DOHH2 (cell line): ENCODE measurements around the gene PDZRN3.

Experiments
- H3F3A ChIP-seq: fragments of 200-600 bp; sonication (generic), shearing (Covaris generic); 2 replicates; pipeline ENCODE4 v1.6.0; 2016; ENCODE audit warnings: antibody characterized with exemption, mild to moderate bottlenecking; ENCODE audit not compliant: control insufficient read depth, insufficient read depth
- H3K27ac ChIP-seq: fragments of 200-600 bp; sonication (generic); 2 replicates; pipeline ENCODE4 v1.5.1; 2014; ENCODE audit warnings: low read depth, mild to moderate bottlenecking, low read length, moderate library complexity
- H3K27me3 ChIP-seq: fragments of 200-600 bp; sonication (generic); 2 replicates; pipeline ENCODE4 v1.6.1; 2014; ENCODE audit warnings: mild to moderate bottlenecking, low read length, mixed read lengths; ENCODE audit not compliant: control insufficient read depth
- H3K36me3 ChIP-seq: fragments of 200-600 bp; sonication (generic); 2 replicates; pipeline ENCODE4 v1.6.1; 2014; ENCODE audit warnings: mild to moderate bottlenecking, low read length, moderate library complexity, mixed read lengths; ENCODE audit not compliant: control insufficient read depth
- H3K4me1 ChIP-seq: fragments of 200-600 bp; sonication (generic); 2 replicates; pipeline ENCODE4 v1.6.1; 2014; ENCODE audit warnings: mild to moderate bottlenecking, low read length, mixed read lengths; ENCODE audit not compliant: control insufficient read depth
- H3K4me2 ChIP-seq: fragments of 200-600 bp; sonication (generic); 2 replicates; pipeline ENCODE4 v1.6.0; 2014; ENCODE audit warnings: mild to moderate bottlenecking, low read length, moderate library complexity
- H3K4me3 ChIP-seq: fragments of 200-600 bp; sonication (generic); 2 replicates; pipeline ENCODE4 v1.5.1; 2014; ENCODE audit warnings: mild to moderate bottlenecking, low read length, mixed read lengths
- H3K79me2 ChIP-seq: fragments of 200-600 bp; sonication (generic); 2 replicates; pipeline ENCODE4 v1.6.1; 2014; ENCODE audit warnings: mild to moderate bottlenecking, low read length, mixed read lengths; ENCODE audit not compliant: control insufficient read depth
- H3K9me2 ChIP-seq: fragments of 200-600 bp; sonication (generic); replicated peaks from 2 replicates; pipeline ENCODE4 v1.6.1; 2014; ENCODE audit warnings: mild to moderate bottlenecking, low read length, mixed read lengths; ENCODE audit not compliant: control insufficient read depth
- H3K9me3 ChIP-seq: fragments of 200-600 bp; sonication (generic); 2 replicates; pipeline ENCODE4 v1.6.1; 2014; ENCODE audit warnings: antibody characterized with exemption, low read length, mixed read lengths; ENCODE audit not compliant: control insufficient read depth, insufficient read depth
- H4K20me1 ChIP-seq: fragments of 200-600 bp; sonication (generic); 2 replicates; pipeline ENCODE4 v1.6.0; 2014; ENCODE audit warnings: low read depth, mild to moderate bottlenecking, antibody characterized with exemption, low read length, moderate library complexity; ENCODE audit not compliant: control insufficient read depth, insufficient read depth
- CTCF ChIP-seq: fragments of 200-600 bp; sonication (generic); IDR thresholded peaks from one replicate; pipeline ENCODE4 v1.5.1; 2014; ENCODE audit warnings: antibody characterized with exemption, mild to moderate bottlenecking, low read depth, low read length; ENCODE audit not compliant: poor library complexity, severe bottlenecking
- EZH2phosphoT487 ChIP-seq: fragments of 200-600 bp; sonication (generic); IDR thresholded peaks from 2 replicates; pipeline ENCODE4 v1.6.1; 2017; ENCODE audit warnings: borderline replicate concordance, mild to moderate bottlenecking, antibody characterized with exemption, low read length, moderate library complexity, mixed read lengths

PDZRN3 gene

DNA sequence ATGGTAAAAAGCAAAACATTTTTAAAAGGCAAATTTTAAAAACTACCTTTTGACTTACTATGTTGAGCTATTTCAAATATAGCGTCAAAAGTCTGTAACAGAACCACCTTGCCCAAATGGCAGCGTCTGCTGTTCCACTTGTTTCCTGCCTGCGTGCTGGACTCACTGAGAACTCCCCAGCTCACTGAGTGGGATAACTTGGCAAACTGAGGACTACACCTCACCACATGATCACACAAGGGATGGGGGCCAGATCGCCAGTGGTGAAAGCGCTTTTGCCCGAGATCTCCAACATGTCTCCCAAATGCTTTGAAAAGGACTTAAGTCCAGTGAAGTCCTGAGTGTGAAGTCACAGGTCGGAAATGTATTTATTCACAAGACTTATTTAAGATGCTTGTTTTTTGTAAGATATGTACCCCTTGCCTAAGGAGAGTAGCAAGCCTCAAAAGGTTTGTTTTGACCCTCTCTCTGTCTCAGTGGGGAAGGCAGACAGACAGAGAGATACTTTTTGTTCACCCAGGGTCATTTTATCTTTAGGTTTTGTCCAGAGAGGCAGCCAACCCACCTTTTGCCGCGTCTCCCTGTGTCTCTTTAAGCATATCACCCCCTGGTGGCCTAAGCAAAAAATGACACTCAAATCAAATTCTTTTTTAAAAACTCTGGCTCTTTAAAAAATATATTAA, 192.6 kb downstream of the PDZRN3 start:
- Histone ChIP-seq H3K4me1 (no peaks in the 10 kb centered on the region), H3K36me3 (no peaks in the 10 kb centered on the region), H3F3A (no peaks in the 10 kb centered on the region), H4K20me1 (peaks cover 3% of the 10 kb centered on the region; the same call in 1 of the 2 replicates), H3K4me2 (no peak overlapping the region), H3K4me3 (no peak overlapping the region), H3K9me2 (no peaks in the 10 kb centered on the region), H3K79me2 (no peaks in the 10 kb centered on the region), H3K27ac (no peak overlapping the region), H3K9me3 (no peaks in the 10 kb centered on the region), H3K27me3 (no peaks in the 10 kb centered on the region)
- TF ChIP-seq CTCF (peak; percentile 66), EZH2phosphoT487 (no peak)

DNA sequence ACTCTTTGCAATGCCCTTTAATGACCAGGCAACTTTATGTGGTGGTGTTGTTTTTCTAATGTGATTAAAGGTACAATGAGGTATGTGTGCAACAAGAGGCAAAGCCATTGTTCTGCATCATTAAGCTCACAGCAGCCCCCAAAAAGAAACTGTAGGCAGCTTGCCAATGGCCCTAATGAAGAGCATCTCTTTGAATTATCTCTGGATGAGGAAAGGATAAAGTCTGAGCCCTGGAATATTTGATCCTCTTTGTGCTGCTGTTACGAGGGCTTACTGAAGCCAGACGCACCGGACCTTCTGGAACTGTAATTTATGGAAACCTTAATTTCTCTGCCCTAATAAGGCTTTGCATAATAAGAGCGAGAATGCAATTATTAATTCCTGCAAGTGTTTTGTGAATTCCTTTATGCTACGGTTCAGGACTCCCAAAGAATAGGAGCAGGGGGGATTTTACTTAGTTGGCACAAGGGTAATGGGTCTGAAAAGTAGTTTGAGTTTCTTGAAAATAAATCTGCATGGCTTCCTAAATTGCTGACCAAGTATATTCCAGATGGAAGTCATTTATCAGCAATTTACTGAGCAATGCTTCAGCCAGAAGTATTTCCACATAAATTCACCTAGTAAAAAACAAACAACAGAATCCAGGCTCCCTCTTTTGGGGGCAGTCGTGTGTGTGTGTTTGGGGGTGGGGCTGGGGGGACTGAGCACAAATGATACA, 193.4 kb downstream of the PDZRN3 start:
- Histone ChIP-seq H3K36me3 (no peaks in the 10 kb centered on the region), H3K9me3 (no peaks in the 10 kb centered on the region), H3K4me2 (no peak overlapping the region), H3K27me3 (no peaks in the 10 kb centered on the region), H3K79me2 (no peaks in the 10 kb centered on the region), H3K4me3 (no peak overlapping the region), H3F3A (no peaks in the 10 kb centered on the region), H3K27ac (no peak overlapping the region), H3K4me1 (no peaks in the 10 kb centered on the region), H4K20me1 (peaks cover 3% of the 10 kb centered on the region; the same call in 1 of the 2 replicates), H3K9me2 (no peaks in the 10 kb centered on the region)
- TF ChIP-seq EZH2phosphoT487 (no peak), CTCF (no peak)

DNA sequence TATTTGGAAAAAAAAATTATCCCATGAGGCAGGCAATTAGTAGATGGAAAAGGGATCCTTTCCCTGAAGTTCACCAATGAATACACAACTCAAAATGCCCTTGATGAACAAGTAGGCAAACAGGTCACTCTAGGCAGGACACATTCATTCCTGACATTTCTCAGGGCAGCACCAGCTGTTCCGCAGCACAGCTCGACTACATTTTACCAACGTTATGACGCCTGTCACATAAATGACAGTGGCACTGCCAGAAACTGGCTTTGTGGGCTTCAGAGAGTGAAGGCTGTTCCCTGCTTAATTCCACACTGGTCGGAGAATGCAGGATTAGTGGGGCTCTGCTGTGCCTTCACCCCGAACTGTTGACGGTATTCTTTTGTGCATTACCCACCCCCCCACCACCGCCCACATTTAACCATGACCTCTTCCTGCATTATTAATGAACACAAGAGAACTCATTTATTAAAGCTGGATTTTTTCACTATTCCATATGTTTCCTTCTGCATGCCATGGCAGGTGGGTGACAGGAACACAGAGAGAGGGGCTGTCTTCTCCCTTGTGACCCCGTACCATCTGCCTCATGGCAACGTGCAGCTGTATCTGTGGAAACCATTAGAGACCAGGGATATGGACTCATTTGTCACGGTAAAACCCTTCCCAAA, 197.6 kb downstream of the PDZRN3 start:
- no peak overlapping the region for H3K4me2 ChIP-seq
- TF ChIP-seq EZH2phosphoT487: no peak
- TF ChIP-seq CTCF: no peak
- no peaks in the 10 kb centered on the region for H3K36me3 ChIP-seq
- H3K4me3 ChIP-seq: no peak overlapping the region
- H3K9me3 ChIP-seq: no peaks in the 10 kb centered on the region
- H3K4me1 ChIP-seq: no peaks in the 10 kb centered on the region
- peaks cover 3% of the 10 kb centered on the region; the same call in 1 of the 2 replicates for H4K20me1 ChIP-seq
- no peaks in the 10 kb centered on the region for H3K79me2 ChIP-seq
- no peaks in the 10 kb centered on the region for H3K27me3 ChIP-seq
- no peak overlapping the region for H3K27ac ChIP-seq
- H3F3A ChIP-seq: no peaks in the 10 kb centered on the region
- no peaks in the 10 kb centered on the region for H3K9me2 ChIP-seq
